HG03558 (cell line): Measurements from ENCODE around the gene DTD2.
"Not testable (repeated sequence)": the region's sequence is repeated elsewhere in the genome, so short reads cannot be mapped to it uniquely, and the experiment has no call there.

Source experiments
- ATAC-seq: cut with Tn5 transposase; IDR thresholded peaks from one replicate; pipeline ENCODE4 v1.9.1; 2021; ENCODE audit warnings: moderate number of reproducible peaks; ENCODE audit not compliant: unreplicated experiment; ENCODE audit errors: extremely low read depth

DTD2 gene

GRCh38 chr14:31456841-31457664 lies at the start of gene DTD2:
TSS of gene DTD2 (minus strand) at chr14:31457506. CDS start at chr14:31457393, 113 bp downstream.
- peak; percentile 97 for ATAC-seq

GRCh38 chr14:31505411-31505810 lies 48.1 kb upstream of the DTD2 start:
- ATAC-seq, result no peak

- no peak for ATAC-seq
Measured at GRCh38 chr14:31501870-31502269, 44.6 kb upstream of the DTD2 start.

GRCh38 chr14:31492759-31493498 lies 35.6 kb upstream of the DTD2 start:
- ATAC-seq, result no peak

GRCh38 chr14:31489691-31490090 lies 32.4 kb upstream of the DTD2 start:
- peak; percentile 54 for ATAC-seq

- no peak for ATAC-seq
Measured at GRCh38 chr14:31487886-31488285, 30.6 kb upstream of the DTD2 start, which contains the start of gene GPR33. TSS of gene GPR33 (minus strand) at chr14:31488039. CDS start at chr14:31483965, 4,074 bp downstream.

- ATAC-seq, result no peak
Measured at GRCh38 chr14:31486764-31487163, 29.5 kb upstream of the DTD2 start.

GRCh38 chr14:31484754-31485153 lies 27.4 kb upstream of the DTD2 start:
- no peak for ATAC-seq

- no peak for ATAC-seq
Measured at GRCh38 chr14:31480156-31480555, 22.9 kb upstream of the DTD2 start.

GRCh38 chr14:31479027-31479426 lies 21.7 kb upstream of the DTD2 start:
- ATAC-seq, result no peak

- ATAC-seq, result no peak
Measured at GRCh38 chr14:31477248-31477647, 19.9 kb upstream of the DTD2 start.

GRCh38 chr14:31476131-31476866 lies 19.0 kb upstream of the DTD2 start:
- ATAC-seq, result no peak

GRCh38 chr14:31466554-31466953 lies 9.2 kb upstream of the DTD2 start:
- ATAC-seq, result no peak

GRCh38 chr14:31465111-31465510 lies 7.8 kb upstream of the DTD2 start:
- ATAC-seq, result no peak

- ATAC-seq, result not testable (repeated sequence)
Measured at GRCh38 chr14:31462450-31462849, 5.1 kb upstream of the DTD2 start.

GRCh38 chr14:31461545-31461944 lies 4.2 kb upstream of the DTD2 start:
- ATAC-seq, result no peak

- ATAC-seq, result no peak
Measured at GRCh38 chr14:31457665-31458659, 656 bp upstream of the DTD2 start.

GRCh38 chr14:31449971-31450610 lies 7.2 kb downstream of the DTD2 start:
- peak; percentile 60 for ATAC-seq

- no peak for ATAC-seq
Measured at GRCh38 chr14:31449136-31449535, 8.2 kb downstream of the DTD2 start.
